Peyer's patch (tissue), 4 donors: ENCODE data around the gene ACD.

ENCODE experiments used
- CTCF ChIP-seq, 6 experiments: fragments of 450-650 bp in 4 of 6; fragments of 200-600 bp in 2 of 6; sonication (generic) in 1 of 6; IDR thresholded peaks; one replicate each; pipeline ENCODE4 v1.5.1; 2017 to 2019; ENCODE audit warnings: antibody characterized with exemption in 6 of 6, mild to moderate bottlenecking in 3 of 6, moderate library complexity in 1 of 6
- POLR2A ChIP-seq, 2 donors: fragments of 450-650 bp; IDR thresholded peaks; one replicate each; pipeline ENCODE4 v1.5.1; 2017; ENCODE audit warnings: antibody characterized with exemption in 2 of 2, mild to moderate bottlenecking in 2 of 2, moderate library complexity in 2 of 2

GRCh38 chr16:67675579-67675935 lies 15.5 kb upstream of the ACD start:
- TF ChIP-seq CTCF (IDR thresholded peaks at IDR 0.05) (no peak), POLR2A (IDR thresholded peaks at IDR 0.05) (no peak)
